GM23338 (cell line): ENCODE results near the gene FIG4.

Experiments
- CREB1 ChIP-seq: fragments of 250-450 bp; sonication (Bioruptor Pico); IDR thresholded peaks from 2 replicates; pipeline ENCODE4 v1.5.0; 2020; ENCODE audit warnings: low read depth, mild to moderate bottlenecking, moderate library complexity
- EZH2 ChIP-seq: fragments of 200-600 bp; sonication (generic); IDR thresholded peaks from one replicate; pipeline ENCODE4 v1.8.0; 2017; ENCODE audit warnings: antibody characterized with exemption, mild to moderate bottlenecking, low read depth; ENCODE audit not compliant: unreplicated experiment
- EZH2phosphoT487 ChIP-seq: fragments of 200-600 bp; sonication (generic); IDR thresholded peaks from one replicate; pipeline ENCODE4 v1.8.1; 2018; ENCODE audit warnings: antibody characterized with exemption; ENCODE audit not compliant: unreplicated experiment
- NANOG ChIP-seq: IDR thresholded peaks from 2 replicates; pipeline ENCODE4 v1.6.1; 2016; ENCODE audit warnings: antibody characterized with exemption, borderline replicate concordance
- POLR2AphosphoS5 ChIP-seq: IDR thresholded peaks from 2 replicates; pipeline ENCODE4 v1.6.1; 2016; ENCODE audit warnings: antibody characterized with exemption, low read depth
- ZNF114 ChIP-seq: fragments of 250-450 bp; sonication (Bioruptor Pico); IDR thresholded peaks from 2 replicates; pipeline ENCODE4 v1.5.0; 2020; ENCODE audit warnings: mild to moderate bottlenecking, moderate library complexity
- TF ChIP-seq, protein P1 (sequence below), 2 experiments: fragments of 200-600 bp in 1 of 2; sonication (generic) in 1 of 2; conservative IDR thresholded peaks; 2 replicates each; pipeline versions ENCODE4 v1.5.1 to v1.6.1; 2016 to 2017; ENCODE audit warnings: antibody characterized with exemption in 2 of 2, low read depth in 2 of 2, mild to moderate bottlenecking in 2 of 2, moderate library complexity in 1 of 2
- TF ChIP-seq, protein P2 (sequence below): IDR thresholded peaks from one replicate; pipeline ENCODE4 v1.6.1; 2018; ENCODE audit warnings: antibody characterized with exemption; ENCODE audit not compliant: unreplicated experiment

DNA sequence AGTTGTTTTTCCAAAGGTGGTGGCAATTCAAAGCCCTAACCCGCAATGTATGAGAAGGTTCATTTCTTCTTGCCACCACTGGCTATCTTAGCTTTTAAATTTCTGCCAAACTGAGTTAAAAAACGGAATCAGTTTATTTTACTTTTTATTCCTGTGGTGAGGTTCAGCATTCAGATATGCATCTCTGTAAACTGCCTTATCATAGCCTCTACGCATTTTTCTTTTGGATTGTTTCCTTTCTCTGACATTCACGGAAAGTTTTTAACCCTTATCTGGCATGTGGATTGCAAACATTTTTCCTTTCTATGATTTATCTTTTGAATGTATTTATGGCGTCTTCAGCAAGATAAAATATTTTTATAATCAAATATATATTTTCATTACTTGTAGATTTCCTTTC, 37.8 kb upstream of the FIG4 start:
- TF ChIP-seq, protein P1, sequence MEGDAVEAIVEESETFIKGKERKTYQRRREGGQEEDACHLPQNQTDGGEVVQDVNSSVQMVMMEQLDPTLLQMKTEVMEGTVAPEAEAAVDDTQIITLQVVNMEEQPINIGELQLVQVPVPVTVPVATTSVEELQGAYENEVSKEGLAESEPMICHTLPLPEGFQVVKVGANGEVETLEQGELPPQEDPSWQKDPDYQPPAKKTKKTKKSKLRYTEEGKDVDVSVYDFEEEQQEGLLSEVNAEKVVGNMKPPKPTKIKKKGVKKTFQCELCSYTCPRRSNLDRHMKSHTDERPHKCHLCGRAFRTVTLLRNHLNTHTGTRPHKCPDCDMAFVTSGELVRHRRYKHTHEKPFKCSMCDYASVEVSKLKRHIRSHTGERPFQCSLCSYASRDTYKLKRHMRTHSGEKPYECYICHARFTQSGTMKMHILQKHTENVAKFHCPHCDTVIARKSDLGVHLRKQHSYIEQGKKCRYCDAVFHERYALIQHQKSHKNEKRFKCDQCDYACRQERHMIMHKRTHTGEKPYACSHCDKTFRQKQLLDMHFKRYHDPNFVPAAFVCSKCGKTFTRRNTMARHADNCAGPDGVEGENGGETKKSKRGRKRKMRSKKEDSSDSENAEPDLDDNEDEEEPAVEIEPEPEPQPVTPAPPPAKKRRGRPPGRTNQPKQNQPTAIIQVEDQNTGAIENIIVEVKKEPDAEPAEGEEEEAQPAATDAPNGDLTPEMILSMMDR (conservative IDR thresholded peaks at IDR 0.05; ENCODE audit: low read depth in 2 of 2): no peak
- TF ChIP-seq, protein P2, sequence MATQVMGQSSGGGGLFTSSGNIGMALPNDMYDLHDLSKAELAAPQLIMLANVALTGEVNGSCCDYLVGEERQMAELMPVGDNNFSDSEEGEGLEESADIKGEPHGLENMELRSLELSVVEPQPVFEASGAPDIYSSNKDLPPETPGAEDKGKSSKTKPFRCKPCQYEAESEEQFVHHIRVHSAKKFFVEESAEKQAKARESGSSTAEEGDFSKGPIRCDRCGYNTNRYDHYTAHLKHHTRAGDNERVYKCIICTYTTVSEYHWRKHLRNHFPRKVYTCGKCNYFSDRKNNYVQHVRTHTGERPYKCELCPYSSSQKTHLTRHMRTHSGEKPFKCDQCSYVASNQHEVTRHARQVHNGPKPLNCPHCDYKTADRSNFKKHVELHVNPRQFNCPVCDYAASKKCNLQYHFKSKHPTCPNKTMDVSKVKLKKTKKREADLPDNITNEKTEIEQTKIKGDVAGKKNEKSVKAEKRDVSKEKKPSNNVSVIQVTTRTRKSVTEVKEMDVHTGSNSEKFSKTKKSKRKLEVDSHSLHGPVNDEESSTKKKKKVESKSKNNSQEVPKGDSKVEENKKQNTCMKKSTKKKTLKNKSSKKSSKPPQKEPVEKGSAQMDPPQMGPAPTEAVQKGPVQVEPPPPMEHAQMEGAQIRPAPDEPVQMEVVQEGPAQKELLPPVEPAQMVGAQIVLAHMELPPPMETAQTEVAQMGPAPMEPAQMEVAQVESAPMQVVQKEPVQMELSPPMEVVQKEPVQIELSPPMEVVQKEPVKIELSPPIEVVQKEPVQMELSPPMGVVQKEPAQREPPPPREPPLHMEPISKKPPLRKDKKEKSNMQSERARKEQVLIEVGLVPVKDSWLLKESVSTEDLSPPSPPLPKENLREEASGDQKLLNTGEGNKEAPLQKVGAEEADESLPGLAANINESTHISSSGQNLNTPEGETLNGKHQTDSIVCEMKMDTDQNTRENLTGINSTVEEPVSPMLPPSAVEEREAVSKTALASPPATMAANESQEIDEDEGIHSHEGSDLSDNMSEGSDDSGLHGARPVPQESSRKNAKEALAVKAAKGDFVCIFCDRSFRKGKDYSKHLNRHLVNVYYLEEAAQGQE: no peak
- TF ChIP-seq CREB1 (CRISPR knock-in tag): no peak
- TF ChIP-seq EZH2phosphoT487: no peak
- TF ChIP-seq POLR2AphosphoS5: no peak
- TF ChIP-seq EZH2: no peak
- TF ChIP-seq NANOG: no peak
- TF ChIP-seq ZNF114: no peak
